ENCODE measurements around the gene IGF1R. TPM values are rescaled to one million over a fixed set of nuclear protein-coding genes. Genes with fewer than 3 reads are reported as not detected.
A peak's percentile ranks its signal among the peaks of the same experiment; 100 is the strongest.

Gene IGF1R
- total and polyA plus RNA-seq, 2 of the 13 experiments (the other 11 are each of a cell fraction or from before 2014, with no cell fraction given): 15.9 to 18.4 TPM

DNA sequence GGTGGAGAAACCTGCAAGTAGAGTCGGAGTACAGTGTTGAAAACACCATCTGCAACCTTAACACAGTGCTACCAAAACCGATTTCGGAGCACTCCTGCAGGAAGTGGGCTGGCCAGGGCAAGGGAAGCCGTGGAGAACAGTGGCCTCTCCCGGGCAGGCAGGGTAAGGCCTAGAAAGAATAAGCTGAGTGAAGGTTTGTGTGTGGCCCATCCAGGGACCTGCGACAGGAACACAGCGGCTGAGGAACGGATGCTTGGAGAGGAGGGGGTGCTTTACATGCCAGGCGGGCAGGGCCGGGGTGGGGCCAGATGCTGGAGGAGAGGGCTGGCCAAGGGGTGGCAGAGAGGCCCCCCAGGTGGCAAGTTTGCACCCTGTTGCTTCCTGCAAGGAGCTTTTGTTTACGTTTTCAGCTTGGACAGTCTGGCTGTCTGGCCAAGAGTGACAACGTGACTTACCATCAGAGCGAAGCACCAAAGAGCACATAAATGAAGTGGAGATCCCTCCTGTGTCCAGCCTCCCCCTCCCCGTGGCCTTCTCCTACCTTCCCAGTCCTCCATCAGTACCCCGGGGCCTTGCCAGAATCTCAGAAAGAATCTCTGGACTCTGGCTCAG, 202.7 kb downstream of the IGF1R start (continued):
- TF ChIP-seq, protein P1, sequence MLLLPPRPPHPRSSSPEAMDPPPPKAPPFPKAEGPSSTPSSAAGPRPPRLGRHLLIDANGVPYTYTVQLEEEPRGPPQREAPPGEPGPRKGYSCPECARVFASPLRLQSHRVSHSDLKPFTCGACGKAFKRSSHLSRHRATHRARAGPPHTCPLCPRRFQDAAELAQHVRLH (CRISPR knock-in tag; IDR thresholded peaks at IDR 0.05; ENCODE audit: borderline replicate concordance, low read depth): no peak
- 0 out of 2 replicates have a peak, but pooled peaks have one; percentile 27 for TF ChIP-seq HOXA3 (CRISPR knock-in tag; IDR thresholded peaks at IDR 0.05)
- TF ChIP-seq NBN (conservative IDR thresholded peaks at IDR 0.05): no peak
- TF ChIP-seq FOSL2 (CRISPR knock-in tag; IDR thresholded peaks at IDR 0.05): 0 out of 2 replicates have a peak, but pooled peaks have one; percentile 17
- TF ChIP-seq, protein P2, sequence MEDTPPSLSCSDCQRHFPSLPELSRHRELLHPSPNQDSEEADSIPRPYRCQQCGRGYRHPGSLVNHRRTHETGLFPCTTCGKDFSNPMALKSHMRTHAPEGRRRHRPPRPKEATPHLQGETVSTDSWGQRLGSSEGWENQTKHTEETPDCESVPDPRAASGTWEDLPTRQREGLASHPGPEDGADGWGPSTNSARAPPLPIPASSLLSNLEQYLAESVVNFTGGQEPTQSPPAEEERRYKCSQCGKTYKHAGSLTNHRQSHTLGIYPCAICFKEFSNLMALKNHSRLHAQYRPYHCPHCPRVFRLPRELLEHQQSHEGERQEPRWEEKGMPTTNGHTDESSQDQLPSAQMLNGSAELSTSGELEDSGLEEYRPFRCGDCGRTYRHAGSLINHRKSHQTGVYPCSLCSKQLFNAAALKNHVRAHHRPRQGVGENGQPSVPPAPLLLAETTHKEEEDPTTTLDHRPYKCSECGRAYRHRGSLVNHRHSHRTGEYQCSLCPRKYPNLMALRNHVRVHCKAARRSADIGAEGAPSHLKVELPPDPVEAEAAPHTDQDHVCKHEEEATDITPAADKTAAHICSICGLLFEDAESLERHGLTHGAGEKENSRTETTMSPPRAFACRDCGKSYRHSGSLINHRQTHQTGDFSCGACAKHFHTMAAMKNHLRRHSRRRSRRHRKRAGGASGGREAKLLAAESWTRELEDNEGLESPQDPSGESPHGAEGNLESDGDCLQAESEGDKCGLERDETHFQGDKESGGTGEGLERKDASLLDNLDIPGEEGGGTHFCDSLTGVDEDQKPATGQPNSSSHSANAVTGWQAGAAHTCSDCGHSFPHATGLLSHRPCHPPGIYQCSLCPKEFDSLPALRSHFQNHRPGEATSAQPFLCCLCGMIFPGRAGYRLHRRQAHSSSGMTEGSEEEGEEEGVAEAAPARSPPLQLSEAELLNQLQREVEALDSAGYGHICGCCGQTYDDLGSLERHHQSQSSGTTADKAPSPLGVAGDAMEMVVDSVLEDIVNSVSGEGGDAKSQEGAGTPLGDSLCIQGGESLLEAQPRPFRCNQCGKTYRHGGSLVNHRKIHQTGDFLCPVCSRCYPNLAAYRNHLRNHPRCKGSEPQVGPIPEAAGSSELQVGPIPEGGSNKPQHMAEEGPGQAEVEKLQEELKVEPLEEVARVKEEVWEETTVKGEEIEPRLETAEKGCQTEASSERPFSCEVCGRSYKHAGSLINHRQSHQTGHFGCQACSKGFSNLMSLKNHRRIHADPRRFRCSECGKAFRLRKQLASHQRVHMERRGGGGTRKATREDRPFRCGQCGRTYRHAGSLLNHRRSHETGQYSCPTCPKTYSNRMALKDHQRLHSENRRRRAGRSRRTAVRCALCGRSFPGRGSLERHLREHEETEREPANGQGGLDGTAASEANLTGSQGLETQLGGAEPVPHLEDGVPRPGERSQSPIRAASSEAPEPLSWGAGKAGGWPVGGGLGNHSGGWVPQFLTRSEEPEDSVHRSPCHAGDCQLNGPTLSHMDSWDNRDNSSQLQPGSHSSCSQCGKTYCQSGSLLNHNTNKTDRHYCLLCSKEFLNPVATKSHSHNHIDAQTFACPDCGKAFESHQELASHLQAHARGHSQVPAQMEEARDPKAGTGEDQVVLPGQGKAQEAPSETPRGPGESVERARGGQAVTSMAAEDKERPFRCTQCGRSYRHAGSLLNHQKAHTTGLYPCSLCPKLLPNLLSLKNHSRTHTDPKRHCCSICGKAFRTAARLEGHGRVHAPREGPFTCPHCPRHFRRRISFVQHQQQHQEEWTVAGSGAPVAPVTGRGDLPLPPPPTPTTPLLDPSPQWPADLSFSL (CRISPR knock-in tag; IDR thresholded peaks at IDR 0.05): no peak
- TF ChIP-seq ZNF224 (CRISPR knock-in tag; IDR thresholded peaks at IDR 0.05): no peak
- peak; percentile 22; the same call in 1 of the 2 replicates for TF ChIP-seq YEATS2 (CRISPR knock-in tag; IDR thresholded peaks at IDR 0.05; ENCODE audit: borderline replicate concordance)
- TF ChIP-seq, protein P3, sequence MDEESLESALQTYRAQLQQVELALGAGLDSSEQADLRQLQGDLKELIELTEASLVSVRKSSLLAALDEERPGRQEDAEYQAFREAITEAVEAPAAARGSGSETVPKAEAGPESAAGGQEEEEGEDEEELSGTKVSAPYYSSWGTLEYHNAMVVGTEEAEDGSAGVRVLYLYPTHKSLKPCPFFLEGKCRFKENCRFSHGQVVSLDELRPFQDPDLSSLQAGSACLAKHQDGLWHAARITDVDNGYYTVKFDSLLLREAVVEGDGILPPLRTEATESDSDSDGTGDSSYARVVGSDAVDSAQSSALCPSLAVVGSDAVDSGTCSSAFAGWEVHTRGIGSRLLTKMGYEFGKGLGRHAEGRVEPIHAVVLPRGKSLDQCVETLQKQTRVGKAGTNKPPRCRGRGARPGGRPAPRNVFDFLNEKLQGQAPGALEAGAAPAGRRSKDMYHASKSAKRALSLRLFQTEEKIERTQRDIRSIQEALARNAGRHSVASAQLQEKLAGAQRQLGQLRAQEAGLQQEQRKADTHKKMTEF (CRISPR knock-in tag; IDR thresholded peaks at IDR 0.05): 0 out of 2 replicates have a peak, but pooled peaks have one; percentile 28
- no peak for TF ChIP-seq GABPA (IDR thresholded peaks at IDR 0.05; ENCODE audit: low read depth, low read length)
- peak; percentile 24; the same call in 1 of the 2 replicates for TF ChIP-seq GABPA (CRISPR knock-in tag; IDR thresholded peaks at IDR 0.05; ENCODE audit: low read depth)
- TF ChIP-seq POGZ (CRISPR knock-in tag; IDR thresholded peaks at IDR 0.05): no peak
- 0 out of 2 replicates have a peak, but pooled peaks have one; percentile 40 for TF ChIP-seq FOXA3 (CRISPR knock-in tag; IDR thresholded peaks at IDR 0.05)
- no peak for TF ChIP-seq ATRX (CRISPR knock-in tag; IDR thresholded peaks at IDR 0.05; ENCODE audit: borderline replicate concordance)
- TF ChIP-seq, protein P4, sequence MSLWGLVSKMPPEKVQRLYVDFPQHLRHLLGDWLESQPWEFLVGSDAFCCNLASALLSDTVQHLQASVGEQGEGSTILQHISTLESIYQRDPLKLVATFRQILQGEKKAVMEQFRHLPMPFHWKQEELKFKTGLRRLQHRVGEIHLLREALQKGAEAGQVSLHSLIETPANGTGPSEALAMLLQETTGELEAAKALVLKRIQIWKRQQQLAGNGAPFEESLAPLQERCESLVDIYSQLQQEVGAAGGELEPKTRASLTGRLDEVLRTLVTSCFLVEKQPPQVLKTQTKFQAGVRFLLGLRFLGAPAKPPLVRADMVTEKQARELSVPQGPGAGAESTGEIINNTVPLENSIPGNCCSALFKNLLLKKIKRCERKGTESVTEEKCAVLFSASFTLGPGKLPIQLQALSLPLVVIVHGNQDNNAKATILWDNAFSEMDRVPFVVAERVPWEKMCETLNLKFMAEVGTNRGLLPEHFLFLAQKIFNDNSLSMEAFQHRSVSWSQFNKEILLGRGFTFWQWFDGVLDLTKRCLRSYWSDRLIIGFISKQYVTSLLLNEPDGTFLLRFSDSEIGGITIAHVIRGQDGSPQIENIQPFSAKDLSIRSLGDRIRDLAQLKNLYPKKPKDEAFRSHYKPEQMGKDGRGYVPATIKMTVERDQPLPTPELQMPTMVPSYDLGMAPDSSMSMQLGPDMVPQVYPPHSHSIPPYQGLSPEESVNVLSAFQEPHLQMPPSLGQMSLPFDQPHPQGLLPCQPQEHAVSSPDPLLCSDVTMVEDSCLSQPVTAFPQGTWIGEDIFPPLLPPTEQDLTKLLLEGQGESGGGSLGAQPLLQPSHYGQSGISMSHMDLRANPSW (CRISPR knock-in tag; IDR thresholded peaks at IDR 0.05; ENCODE audit: borderline replicate concordance): no peak
- no peak for TF ChIP-seq ZNF552 (CRISPR knock-in tag; IDR thresholded peaks at IDR 0.05; ENCODE audit: borderline replicate concordance)
- TF ChIP-seq, protein P5, sequence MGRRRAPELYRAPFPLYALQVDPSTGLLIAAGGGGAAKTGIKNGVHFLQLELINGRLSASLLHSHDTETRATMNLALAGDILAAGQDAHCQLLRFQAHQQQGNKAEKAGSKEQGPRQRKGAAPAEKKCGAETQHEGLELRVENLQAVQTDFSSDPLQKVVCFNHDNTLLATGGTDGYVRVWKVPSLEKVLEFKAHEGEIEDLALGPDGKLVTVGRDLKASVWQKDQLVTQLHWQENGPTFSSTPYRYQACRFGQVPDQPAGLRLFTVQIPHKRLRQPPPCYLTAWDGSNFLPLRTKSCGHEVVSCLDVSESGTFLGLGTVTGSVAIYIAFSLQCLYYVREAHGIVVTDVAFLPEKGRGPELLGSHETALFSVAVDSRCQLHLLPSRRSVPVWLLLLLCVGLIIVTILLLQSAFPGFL (CRISPR knock-in tag; IDR thresholded peaks at IDR 0.05): no peak
- no peak for TF ChIP-seq ZNF550 (CRISPR knock-in tag; IDR thresholded peaks at IDR 0.05; ENCODE audit: borderline replicate concordance)
- 0 out of 2 replicates have a peak, but pooled peaks have one; percentile 27 for TF ChIP-seq ETV5 (CRISPR knock-in tag; IDR thresholded peaks at IDR 0.05; ENCODE audit: borderline replicate concordance)
